Heart right ventricle (tissue), 16 donors: ENCODE results near the gene MRPL18. TPM values are rescaled to one million over a fixed set of nuclear protein-coding genes. Genes with fewer than 3 reads are reported as not detected.

Experiments
- ATAC-seq, 8 donors: fragments of 200-7000 bp; cut with Tn5 transposase; one replicate each; pipeline ENCODE4 v1.9.1; 2020; ENCODE audit warnings: mild to moderate bottlenecking in 8 of 8, moderate library complexity in 8 of 8, moderate number of reproducible peaks in 1 of 8
- DNase-seq, 2 donors: peaks; one replicate each; pipeline ENCODE4 v3.0.0-alpha.2; 2020
- H3K27ac ChIP-seq, 10 donors: fragments of 200-600 bp; sonication (generic) in 2 of 10; one replicate each; pipeline versions ENCODE4 v1.5.0 to v1.8.0; 2020 to 2022; ENCODE audit warnings: mild to moderate bottlenecking in 3 of 10
- H3K27me3 ChIP-seq, 7 donors: fragments of 200-600 bp; one replicate each; pipeline ENCODE4 v1.8.0; 2021 to 2022; ENCODE audit warnings: mild to moderate bottlenecking in 2 of 7
- H3K36me3 ChIP-seq, 9 donors: fragments of 200-600 bp; sonication (generic) in 1 of 9; one replicate each; pipeline versions ENCODE4 v1.5.0 to v1.8.0; 2020 to 2022; ENCODE audit warnings: mild to moderate bottlenecking in 2 of 9
- H3K4me1 ChIP-seq, 9 donors: fragments of 200-600 bp; sonication (generic) in 1 of 9; one replicate each; pipeline versions ENCODE4 v1.5.0 to v1.8.0; 2020 to 2022; ENCODE audit warnings: mild to moderate bottlenecking in 4 of 9
- H3K4me3 ChIP-seq, 10 donors: fragments of 200-600 bp; sonication (generic) in 2 of 10; one replicate each; pipeline versions ENCODE4 v1.5.0 to v1.8.0; 2020 to 2022; ENCODE audit warnings: mild to moderate bottlenecking in 7 of 10, moderate library complexity in 2 of 10
- H3K9me3 ChIP-seq, 11 donors: fragments of 200-600 bp in 10 of 11; sonication (generic) in 2 of 11; one replicate each; pipeline versions ENCODE4 v1.5.0 to v1.8.0; 2013 to 2022; ENCODE audit warnings: mild to moderate bottlenecking in 2 of 11, control low read depth in 1 of 11, moderate library complexity in 1 of 11
- CTCF ChIP-seq, 9 donors: fragments of 200-600 bp; sonication (generic) in 2 of 9; IDR thresholded peaks; one replicate each; pipeline versions ENCODE4 v1.5.0 to v1.8.0; 2021 to 2022; ENCODE audit warnings: antibody characterized with exemption in 9 of 9, mild to moderate bottlenecking in 5 of 9, moderate library complexity in 1 of 9
- WGBS, 2 donors: extraction: QIAGEN DNeasy Blood & Tissue Kit; methylation state at CpG; one replicate each; pipeline ENCODE4 v1.1.7; 2013; ENCODE audit warnings: inconsistent platforms in 1 of 2; 5-methylcytosine and 5-hydroxymethylcytosine counted together
- intact Hi-C, 10 donors: fragments of 100-400 bp; cut with DNase I; formaldehyde crosslinking; loops; one replicate each; pipeline versions ENCODE4 v1.11.1 to v1.14.2; 2022
- polyA plus RNA-seq, 2 donors: library from polyadenylated mRNA; stranded (reverse); fragments of 200-250 nt; gene quantifications; one replicate each; pipeline ENCODE4 v1.2.3, GENCODE V29; 2013
- total RNA-seq, 10 donors: library from RNA; stranded (reverse); fragmentation: NEBNext Ultra II Directional in 3 of 10; extraction: Animal tissue kit (Norgen Biotek cat#: 25700) in 3 of 10; gene quantifications; one replicate each; pipeline versions ENCODE4 v1.2.1 to v1.2.4, GENCODE V29; 2021 to 2023
- donor health status: Arrhythmogenic right ventricular cardiomyopathy.
- donor health status: ischemic (EF 13 %, LVEDD 7.1; RV severe dilation, severe dysfunction).
- donor health status: healthy with polysubstance abuse.
- donor health status: DM: no; HTN: yes; CAD: no.
- donor health status: DM: no; HTN: no; CAD: no.
- donor health status: ischemic (EF 25% LVEDD 6.9; RV normal size, moderate dysfunction).
- donor health status: ischemic (EF 25% LVEDD 5.7; RV mildly dilated, moderate dysfunction).
- donor health status: healthy.
- donor health status: DM: yes; HTN: yes; CAD: no.
- donor health status: Ischemic cardiomyopathy.
- donor health status: ischemic (EF 35%, LVEDD 5.7; RV mildly dilated, moderate dysfunction).
- donor health status: nonischemic (EF 11% LVEDD 7.7; RV severe dilation, severe dysfunction).
- donor health status: DM: yes; HTN: yes; CAD: no.
- donor health status: PGD.
- donor health status: ischemic (EF 29% LVEDD 5.4; RV normal size, mild dysfunction).
- donor health status: nonischemic (EF 23%, LVEDD 6.1; RV moderate dilation, normal function).

Gene MRPL18
- total and polyA plus RNA-seq, 12 donors, result 53.9 to 131 (median 59.8) TPM

GRCh38 chr6:159751448-159751847 is 38.8 kb upstream of the MRPL18 start:
- no peak for DNase-seq
- H3K36me3 ChIP-seq, result peaks cover 0 to 100% (median 55%) of the 10 kb centered on the region in 9 donors
- WGBS, 2 donors, result 78 to 81% methylated on average over 3 of the region's 3 CpGs
- H3K27ac ChIP-seq, result no peak overlapping the region
- H3K4me3 ChIP-seq, result no peak overlapping the region
- peaks cover 0 to 9% (median 5%) of the 10 kb centered on the region in 9 donors for H3K4me1 ChIP-seq
- TF ChIP-seq CTCF (IDR thresholded peaks at IDR 0.05), result no peak
- intact Hi-C loops, result loop anchor here in 2 of 10 donors (5.0 to 10.0 kb wide), 2 partner anchors 36 to 57 kb away; partner anchors contain the start of genes SOD2 (in 1 of the 2) and TCP1 (in 1 of the 2)
- H3K9me3 ChIP-seq, result no peaks in the 10 kb centered on the region
- no peak for ATAC-seq
- H3K27me3 ChIP-seq, result no peaks in the 10 kb centered on the region

GRCh38 chr6:159753081-159753872 is 37.0 kb upstream of the MRPL18 start:
- ATAC-seq, result no peak
- intact Hi-C loops, result loop anchor here in 2 of 10 donors (5.0 to 10.0 kb wide), 2 partner anchors 34 to 58 kb away; partner anchors contain the start of genes SOD2 (in 1 of the 2) and TCP1 (in 1 of the 2)
- DNase-seq, result no peak
- no peak overlapping the region for H3K27ac ChIP-seq
- TF ChIP-seq CTCF (IDR thresholded peaks at IDR 0.05), result no peak
- H3K4me1 ChIP-seq, result no peaks in the 10 kb centered on the region
- peaks cover 0 to 100% (median 42%) of the 10 kb centered on the region in 9 donors for H3K36me3 ChIP-seq
- no peaks in the 10 kb centered on the region for H3K9me3 ChIP-seq
- WGBS, 2 donors, result 86 to 87% methylated on average over 6 of the region's 6 CpGs
- no peaks in the 10 kb centered on the region for H3K27me3 ChIP-seq
- no peak overlapping the region for H3K4me3 ChIP-seq

DNA sequence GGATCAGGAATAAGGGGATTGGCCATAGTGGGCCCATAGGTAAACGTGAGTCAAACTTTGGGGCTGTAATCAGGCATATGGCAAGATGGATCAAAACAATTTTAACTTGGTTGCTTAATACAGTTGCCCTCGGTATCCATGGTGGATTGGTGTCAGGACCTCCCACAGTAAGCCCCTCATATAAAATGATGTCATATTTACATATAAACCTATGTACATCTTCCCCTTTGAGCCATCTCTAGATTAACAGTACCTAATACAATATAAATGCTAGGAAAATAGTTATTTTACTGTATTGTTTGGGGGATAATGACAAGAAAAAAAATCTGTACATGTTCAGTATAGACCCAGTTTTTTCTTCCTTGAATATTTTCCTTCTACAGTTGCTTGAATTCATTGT is 35.9 kb upstream of the MRPL18 start:
- Histone ChIP-seq H3K4me3 (no peak overlapping the region), H3K36me3 (peaks cover 0 to 97% (median 31%) of the 10 kb centered on the region in 9 donors), H3K4me1 (no peaks in the 10 kb centered on the region), H3K9me3 (no peaks in the 10 kb centered on the region), H3K27ac (no peak overlapping the region), H3K27me3 (no peaks in the 10 kb centered on the region)
- intact Hi-C loops, result loop anchor here in 2 of 10 donors (5.0 to 10.0 kb wide), 2 partner anchors 33 to 60 kb away; partner anchors contain the start of genes SOD2 (in 1 of the 2) and TCP1 (in 1 of the 2)
- no peak for TF ChIP-seq CTCF (IDR thresholded peaks at IDR 0.05)
- ATAC-seq (no peak), DNase-seq (no peak)
- WGBS, 2 donors, result 83 to 84% methylated on average over 2 of the region's 2 CpGs

DNA sequence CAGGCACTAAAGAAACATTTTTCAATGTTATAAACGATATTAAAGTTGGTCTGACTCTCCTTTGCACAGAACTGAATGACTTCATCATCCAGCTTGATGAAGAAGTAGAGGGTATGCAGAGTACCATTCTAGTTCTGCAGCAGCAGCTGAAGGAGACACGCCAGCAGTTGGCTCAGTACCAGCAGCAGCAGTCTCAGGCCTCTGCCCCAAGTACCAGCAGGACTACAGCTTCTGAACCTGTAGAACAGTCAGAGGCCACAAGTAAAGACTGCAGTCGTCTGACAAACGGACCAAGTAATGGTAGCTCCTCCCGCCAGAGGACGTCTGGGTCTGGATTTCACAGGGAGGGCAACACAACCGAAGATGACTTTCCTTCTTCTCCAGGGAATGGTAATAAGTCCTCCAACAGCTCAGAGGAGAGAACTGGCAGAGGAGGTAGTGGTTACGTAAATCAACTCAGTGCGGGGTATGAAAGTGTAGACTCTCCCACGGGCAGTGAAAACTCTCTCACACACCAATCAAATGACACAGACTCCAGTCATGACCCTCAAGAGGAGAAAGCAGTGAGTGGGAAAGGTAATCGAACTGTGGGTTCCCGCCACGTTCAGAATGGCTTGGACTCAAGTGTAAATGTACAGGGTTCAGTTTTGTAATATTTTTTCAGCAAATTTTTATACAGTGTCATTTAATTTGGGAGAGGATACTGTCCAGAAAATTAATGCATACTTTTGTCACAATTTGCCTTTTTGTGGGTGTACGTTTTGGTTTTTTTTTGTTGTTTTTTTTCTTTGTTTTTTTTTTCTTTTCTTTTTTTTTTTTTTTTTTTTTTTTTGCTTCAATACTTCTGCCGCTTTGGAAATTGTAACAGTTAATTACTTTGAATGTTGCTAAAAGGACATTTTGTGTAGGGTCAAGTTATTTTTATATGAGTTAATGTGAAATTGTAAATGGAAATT is 35.0 kb upstream of the MRPL18 start:
- peaks cover 0 to 7% (median 0%) of the 10 kb centered on the region in 9 donors for H3K4me1 ChIP-seq
- peak in 5 of 8 donors; percentile 10 to 51 (median 44) for ATAC-seq
- H3K4me3 ChIP-seq, result no peak overlapping the region
- 71 to 76% methylated on average over 15 of the region's 15 CpGs for WGBS, 2 donors
- intact Hi-C loops, result loop anchor here in 2 of 10 donors (5.0 to 10.0 kb wide), 2 partner anchors 32 to 60 kb away; partner anchors contain the start of genes SOD2 (in 1 of the 2) and TCP1 (in 1 of the 2)
- DNase-seq, result no peak
- H3K36me3 ChIP-seq, result peaks cover 0 to 88% (median 26%) of the 10 kb centered on the region in 9 donors
- H3K27ac ChIP-seq, result no peak overlapping the region
- H3K9me3 ChIP-seq, result no peaks in the 10 kb centered on the region
- no peaks in the 10 kb centered on the region for H3K27me3 ChIP-seq
- TF ChIP-seq CTCF (IDR thresholded peaks at IDR 0.05), result no peak
